Hepatocyte (in vitro differentiated cells): ENCODE measurements around the gene MYBPC3.

Experiments used
- EZH2 ChIP-seq: fragments of 200-600 bp; sonication (generic); IDR thresholded peaks from 2 replicates; pipeline ENCODE4 v1.6.1; 2016; ENCODE audit warnings: antibody characterized with exemption, mild to moderate bottlenecking, borderline replicate concordance
- TF ChIP-seq, protein P1 (sequence below): fragments of 200-600 bp; sonication (generic); IDR thresholded peaks from 2 replicates; pipeline ENCODE4 v1.5.1; 2016; ENCODE audit warnings: antibody characterized with exemption, mild to moderate bottlenecking; ENCODE audit not compliant: poor library complexity

GRCh38 chr11:47358731-47359051, 6.2 kb upstream of the MYBPC3 start:
- TF ChIP-seq, protein P1, sequence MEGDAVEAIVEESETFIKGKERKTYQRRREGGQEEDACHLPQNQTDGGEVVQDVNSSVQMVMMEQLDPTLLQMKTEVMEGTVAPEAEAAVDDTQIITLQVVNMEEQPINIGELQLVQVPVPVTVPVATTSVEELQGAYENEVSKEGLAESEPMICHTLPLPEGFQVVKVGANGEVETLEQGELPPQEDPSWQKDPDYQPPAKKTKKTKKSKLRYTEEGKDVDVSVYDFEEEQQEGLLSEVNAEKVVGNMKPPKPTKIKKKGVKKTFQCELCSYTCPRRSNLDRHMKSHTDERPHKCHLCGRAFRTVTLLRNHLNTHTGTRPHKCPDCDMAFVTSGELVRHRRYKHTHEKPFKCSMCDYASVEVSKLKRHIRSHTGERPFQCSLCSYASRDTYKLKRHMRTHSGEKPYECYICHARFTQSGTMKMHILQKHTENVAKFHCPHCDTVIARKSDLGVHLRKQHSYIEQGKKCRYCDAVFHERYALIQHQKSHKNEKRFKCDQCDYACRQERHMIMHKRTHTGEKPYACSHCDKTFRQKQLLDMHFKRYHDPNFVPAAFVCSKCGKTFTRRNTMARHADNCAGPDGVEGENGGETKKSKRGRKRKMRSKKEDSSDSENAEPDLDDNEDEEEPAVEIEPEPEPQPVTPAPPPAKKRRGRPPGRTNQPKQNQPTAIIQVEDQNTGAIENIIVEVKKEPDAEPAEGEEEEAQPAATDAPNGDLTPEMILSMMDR = no peak
- no peak for TF ChIP-seq EZH2
